Fibroblast of lung (primary cell): ENCODE results near the gene ZNF296. TPM values are rescaled to one million over a fixed set of nuclear protein-coding genes. Genes with fewer than 3 reads are reported as not detected.
"Not testable (repeated sequence)": the region's sequence is repeated elsewhere in the genome, so short reads cannot be mapped to it uniquely, and the experiment has no call there.

Experiments used
- DNase-seq, 2 donors: peaks; one replicate each; pipeline versions ENCODE4 v3.0.0 to v3.0.0-alpha.2; 2010; ENCODE audit warnings: low read depth in 2 of 2
- H2AFZ ChIP-seq: 2 replicates; pipeline ENCODE4 v1.5.1; 2012; ENCODE audit warnings: low read length, control low read depth, inconsistent platforms
- H3K27ac ChIP-seq: 2 replicates; pipeline ENCODE4 v1.5.1; 2011; ENCODE audit warnings: low read length, control low read depth; ENCODE audit not compliant: insufficient read depth
- H3K27me3 ChIP-seq: 2 replicates; pipeline ENCODE4 v1.5.1; 2011; ENCODE audit warnings: mild to moderate bottlenecking, low read length; ENCODE audit not compliant: control insufficient read depth, insufficient read depth
- H3K36me3 ChIP-seq: 2 replicates; pipeline ENCODE4 v1.5.1; 2011; ENCODE audit warnings: low read length; ENCODE audit not compliant: control insufficient read depth, insufficient read depth
- H3K4me1 ChIP-seq: 2 replicates; pipeline ENCODE4 v1.5.1; 2011; ENCODE audit warnings: low read length; ENCODE audit not compliant: control insufficient read depth, insufficient read depth; ENCODE audit errors: extremely low read depth
- H3K4me2 ChIP-seq: 2 replicates; pipeline ENCODE4 v1.5.1; 2011; ENCODE audit warnings: low read length, control low read depth; ENCODE audit not compliant: insufficient read depth; ENCODE audit errors: extremely low read depth
- H3K4me3 ChIP-seq, 4 experiments: fragments of 200-600 bp in 1 of 4; sonication (generic) in 1 of 4; replicated peaks in 1 of 4; 2 replicates each; pipeline ENCODE4 v1.5.1; 2011 to 2016; ENCODE audit warnings: low read length in 4 of 4, low read depth in 3 of 4, mild to moderate bottlenecking in 3 of 4, control low read depth in 2 of 4, inconsistent platforms in 1 of 4, mixed read lengths in 1 of 4; ENCODE audit not compliant: insufficient read depth in 1 of 4; ENCODE audit errors: control extremely low read depth in 1 of 4
- H3K79me2 ChIP-seq: 2 replicates; pipeline ENCODE4 v1.5.1; 2012; ENCODE audit warnings: mild to moderate bottlenecking, low read length, inconsistent platforms; ENCODE audit not compliant: control insufficient read depth, insufficient read depth
- H3K9ac ChIP-seq: 2 replicates; pipeline ENCODE4 v1.5.1; 2011; ENCODE audit warnings: mild to moderate bottlenecking, low read length, control low read depth; ENCODE audit not compliant: insufficient read depth
- H3K9me3 ChIP-seq: 2 replicates; pipeline ENCODE4 v1.5.1; 2012; ENCODE audit warnings: low read depth, low read length; ENCODE audit not compliant: control insufficient read depth, insufficient read depth
- H4K20me1 ChIP-seq: 2 replicates; pipeline ENCODE4 v1.5.1; 2011; ENCODE audit warnings: low read length; ENCODE audit not compliant: control insufficient read depth, insufficient read depth; ENCODE audit errors: extremely low read depth
- EZH2 ChIP-seq: IDR thresholded peaks from 2 replicates; pipeline ENCODE4 v1.5.1; 2012; ENCODE audit warnings: low read length, control low read depth, mild to moderate bottlenecking; ENCODE audit errors: missing control alignments
- polyA plus RNA-seq, 2 donors: library from polyadenylated mRNA; depleted of rRNA in 1 of 2; stranded (reverse) in 1 of 2; unstranded in 1 of 2; fragments of >200 nt; gene quantifications; 2 replicates each; pipeline ENCODE4 v1.2.1, GENCODE V29; 2011 to 2012; ENCODE audit warnings: missing spikeins in 1 of 2
- total RNA-seq: library from RNA; depleted of rRNA; stranded (reverse); fragments of >200 nt; gene quantifications from 2 replicates; pipeline ENCODE4 v1.2.1, GENCODE V29; 2014
- TF ChIP-seq, protein P1 (sequence below), 2 donors: IDR thresholded peaks in 1 of 2; conservative IDR thresholded peaks in 1 of 2; 1 replicate in 1 of 2; 2 replicates in 1 of 2; pipeline ENCODE4 v1.5.1; 2011 to 2012; ENCODE audit warnings: low read length in 2 of 2, control low read depth in 1 of 2, inconsistent platforms in 1 of 2, low read depth in 1 of 2, mild to moderate bottlenecking in 1 of 2

The ZNF296 gene
- total and polyA plus RNA-seq, 2 donors (not counting 1 experiment from before 2014, with no cell fraction given): 0.03 TPM; not detected in 1

DNA sequence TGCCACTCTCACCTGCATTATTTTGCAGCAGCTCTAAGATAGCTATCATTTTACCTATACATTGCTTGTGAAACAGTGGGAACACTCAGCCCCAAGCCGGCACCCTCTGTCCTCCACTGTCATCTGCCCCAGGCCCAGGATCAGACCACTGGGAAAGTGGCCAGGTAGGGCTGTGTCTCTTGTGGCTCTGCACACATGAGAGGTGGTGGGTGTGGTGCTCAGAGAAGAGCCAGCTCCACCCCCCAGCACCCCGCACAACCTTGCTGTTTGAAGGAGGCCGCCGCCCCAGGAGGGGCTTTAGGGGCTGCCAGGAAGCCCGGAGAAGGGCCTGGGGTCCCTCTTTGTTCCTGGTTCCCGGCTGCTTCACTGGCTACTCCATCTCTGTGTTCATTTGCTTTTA lies 43.3 kb upstream of the ZNF296 start:
- no peak overlapping the region for H3K4me3 ChIP-seq
- H3K4me1 ChIP-seq: no peaks in the 10 kb centered on the region
- no peaks in the 10 kb centered on the region for H3K9me3 ChIP-seq
- TF ChIP-seq, protein P1, sequence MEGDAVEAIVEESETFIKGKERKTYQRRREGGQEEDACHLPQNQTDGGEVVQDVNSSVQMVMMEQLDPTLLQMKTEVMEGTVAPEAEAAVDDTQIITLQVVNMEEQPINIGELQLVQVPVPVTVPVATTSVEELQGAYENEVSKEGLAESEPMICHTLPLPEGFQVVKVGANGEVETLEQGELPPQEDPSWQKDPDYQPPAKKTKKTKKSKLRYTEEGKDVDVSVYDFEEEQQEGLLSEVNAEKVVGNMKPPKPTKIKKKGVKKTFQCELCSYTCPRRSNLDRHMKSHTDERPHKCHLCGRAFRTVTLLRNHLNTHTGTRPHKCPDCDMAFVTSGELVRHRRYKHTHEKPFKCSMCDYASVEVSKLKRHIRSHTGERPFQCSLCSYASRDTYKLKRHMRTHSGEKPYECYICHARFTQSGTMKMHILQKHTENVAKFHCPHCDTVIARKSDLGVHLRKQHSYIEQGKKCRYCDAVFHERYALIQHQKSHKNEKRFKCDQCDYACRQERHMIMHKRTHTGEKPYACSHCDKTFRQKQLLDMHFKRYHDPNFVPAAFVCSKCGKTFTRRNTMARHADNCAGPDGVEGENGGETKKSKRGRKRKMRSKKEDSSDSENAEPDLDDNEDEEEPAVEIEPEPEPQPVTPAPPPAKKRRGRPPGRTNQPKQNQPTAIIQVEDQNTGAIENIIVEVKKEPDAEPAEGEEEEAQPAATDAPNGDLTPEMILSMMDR (conservative IDR thresholded peaks at IDR 0.05 in 1 of 2, IDR thresholded peaks at IDR 0.05 in 1 of 2; ENCODE audit: low read depth in 1 of 2, low read length in 2 of 2): no peak
- no peak for TF ChIP-seq EZH2
- H2AFZ ChIP-seq: no peak overlapping the region
- H3K27ac ChIP-seq: no peak overlapping the region
- peaks cover 2% of the 10 kb centered on the region for H4K20me1 ChIP-seq
- no peak overlapping the region for H3K9ac ChIP-seq
- DNase-seq: no peak
- H3K4me2 ChIP-seq: no peak overlapping the region
- H3K27me3 ChIP-seq: no peaks in the 10 kb centered on the region
- peaks cover 1% of the 10 kb centered on the region for H3K36me3 ChIP-seq
- peaks cover 66% of the 10 kb centered on the region for H3K79me2 ChIP-seq

DNA sequence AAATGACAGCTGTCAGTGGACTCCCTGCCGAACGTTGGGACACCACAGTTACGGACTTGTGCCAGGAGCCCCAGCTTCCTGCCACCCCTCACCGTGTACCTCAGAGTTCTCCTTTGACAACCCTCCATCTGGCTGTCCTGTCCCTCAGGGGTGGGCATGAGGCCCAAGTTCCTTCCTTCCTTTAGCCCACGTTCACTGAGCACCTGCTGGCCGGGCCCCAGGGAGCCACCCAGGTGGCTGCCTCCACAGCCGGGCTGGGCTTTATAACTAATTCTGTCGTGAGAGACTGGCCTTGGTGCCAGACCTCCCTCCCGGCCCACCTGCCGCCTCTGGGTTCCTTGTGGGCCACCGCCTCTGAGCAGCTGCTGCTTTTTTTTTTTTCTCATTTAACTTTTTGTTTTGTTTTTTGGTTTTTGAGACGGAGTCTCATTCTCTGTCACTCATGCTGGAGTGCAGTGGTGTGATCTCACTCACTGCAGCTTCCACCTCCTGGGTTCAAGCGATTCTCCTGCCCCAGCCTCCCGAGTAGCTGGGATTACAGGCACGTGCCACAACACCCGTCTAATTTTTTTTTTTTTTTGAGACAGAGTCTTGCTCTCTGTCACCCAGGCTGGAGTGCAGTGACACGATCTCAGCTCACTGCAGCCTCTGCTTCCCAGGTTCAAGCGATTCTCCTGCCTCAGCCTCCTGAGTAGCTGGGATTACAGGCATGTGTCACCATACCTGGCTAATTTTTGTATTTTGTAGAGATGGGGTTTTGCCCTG lies 42.5 kb upstream of the ZNF296 start:
- not testable (repeated sequence) for H3K27ac ChIP-seq, H4K20me1 ChIP-seq, H3K9me3 ChIP-seq, H2AFZ ChIP-seq, H3K27me3 ChIP-seq, H3K4me1 ChIP-seq, H3K9ac ChIP-seq, DNase-seq, H3K4me2 ChIP-seq, H3K4me3 ChIP-seq, H3K36me3 ChIP-seq
- H3K79me2 ChIP-seq: peaks cover 69% of the 10 kb centered on the region

- H3K4me1 ChIP-seq: no peaks in the 10 kb centered on the region
- DNase-seq: no peak
- H3K4me2 ChIP-seq: no peak overlapping the region
- H3K79me2 ChIP-seq: peaks cover 69% of the 10 kb centered on the region
- no peak overlapping the region for H3K9ac ChIP-seq
- H3K27ac ChIP-seq: no peak overlapping the region
- no peak overlapping the region for H2AFZ ChIP-seq
- no peaks in the 10 kb centered on the region for H3K27me3 ChIP-seq
- no peak overlapping the region for H3K4me3 ChIP-seq
- no peaks in the 10 kb centered on the region for H3K9me3 ChIP-seq
- no peak for TF ChIP-seq EZH2
- peaks cover 2% of the 10 kb centered on the region for H4K20me1 ChIP-seq
- H3K36me3 ChIP-seq: no peaks in the 10 kb centered on the region
These were observed 41.8 kb upstream of the ZNF296 start for GRCh38 chr19:45118106-45118505.

DNA sequence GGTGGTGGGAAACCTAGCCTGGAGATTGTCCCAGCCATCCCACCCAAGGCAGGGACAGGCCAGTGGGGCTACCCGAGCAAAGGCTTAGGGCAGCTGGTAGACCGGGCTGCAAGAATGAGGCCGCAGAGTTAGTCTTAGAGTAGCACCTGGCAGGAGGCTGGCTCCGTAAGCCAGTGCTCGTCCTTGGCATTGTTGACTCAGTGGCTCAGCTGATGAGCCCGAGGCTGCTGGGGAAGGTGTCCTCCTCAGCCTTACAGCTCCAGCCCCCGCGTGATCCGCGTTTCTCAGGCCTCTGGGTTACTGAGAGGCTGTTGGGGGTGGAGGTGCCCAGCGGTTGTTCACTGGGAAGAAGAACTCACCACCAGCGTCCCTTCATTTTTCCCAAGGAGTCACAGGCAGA lies 41.4 kb upstream of the ZNF296 start:
- Histone ChIP-seq H2AFZ (no peak overlapping the region), H3K9me3 (no peaks in the 10 kb centered on the region), H3K4me3 (no peak overlapping the region), H4K20me1 (peaks cover 2% of the 10 kb centered on the region), H3K9ac (no peak overlapping the region), H3K4me1 (no peaks in the 10 kb centered on the region), H3K79me2 (peaks cover 71% of the 10 kb centered on the region), H3K27ac (no peak overlapping the region), H3K27me3 (no peaks in the 10 kb centered on the region), H3K4me2 (no peak overlapping the region), H3K36me3 (no peaks in the 10 kb centered on the region)
- no peak for DNase-seq
- TF ChIP-seq, protein P1 (conservative IDR thresholded peaks at IDR 0.05 in 1 of 2, IDR thresholded peaks at IDR 0.05 in 1 of 2; ENCODE audit: low read depth in 1 of 2, low read length in 2 of 2): no peak
- no peak for TF ChIP-seq EZH2
